Retinal pigment epithelial cell (primary cell): ENCODE data around the gene EXOC6.

Source experiments
- DNase-seq: peaks from one replicate; pipeline ENCODE4 v3.0.0-alpha.2; 2010; ENCODE audit warnings: low read depth
- H3K4me3 ChIP-seq: 2 replicates; pipeline ENCODE4 v1.5.1; 2011; ENCODE audit warnings: mild to moderate bottlenecking, low read length, control low read depth, moderate library complexity
- CTCF ChIP-seq: conservative IDR thresholded peaks from 2 replicates; pipeline ENCODE4 v1.5.1; 2011; ENCODE audit warnings: low read depth, low read length, control low read depth, inconsistent platforms

Gene EXOC6

GRCh38 chr10:93027508-93027907, 179.2 kb downstream of the EXOC6 start:
- no peak for DNase-seq
- H3K4me3 ChIP-seq = no peak overlapping the region
- TF ChIP-seq CTCF = no peak

- no peak for TF ChIP-seq CTCF
- DNase-seq = no peak
Measured at GRCh38 chr10:93028883-93029282, 180.6 kb downstream of the EXOC6 start.

GRCh38 chr10:93030409-93030808, 182.1 kb downstream of the EXOC6 start:
- H3K4me3 ChIP-seq = no peak overlapping the region
- TF ChIP-seq CTCF = no peak
- DNase-seq = peak; percentile 68

More at GRCh38 chr10:93028883-93029282, 180.6 kb downstream of the EXOC6 start:
- H3K4me3 ChIP-seq = no peak overlapping the region

- no peak for DNase-seq
- H3K4me3 ChIP-seq = no peak overlapping the region
- no peak for TF ChIP-seq CTCF
Measured at GRCh38 chr10:93032105-93032808, 183.9 kb downstream of the EXOC6 start.

GRCh38 chr10:93032809-93033137, 184.5 kb downstream of the EXOC6 start:
- DNase-seq = no peak
- no peak overlapping the region for H3K4me3 ChIP-seq
- TF ChIP-seq CTCF = no peak

GRCh38 chr10:93034426-93034825, 186.1 kb downstream of the EXOC6 start:
- no peak for TF ChIP-seq CTCF
- no peak overlapping the region for H3K4me3 ChIP-seq
- no peak for DNase-seq

GRCh38 chr10:93039110-93039509, 190.8 kb downstream of the EXOC6 start:
- no peak overlapping the region for H3K4me3 ChIP-seq
- no peak for DNase-seq
- TF ChIP-seq CTCF = no peak
